HepG2 (cell line): ENCODE results near the gene SEPHS2. TPM values are rescaled to one million over a fixed set of nuclear protein-coding genes. Genes with fewer than 3 reads are reported as not detected.

Source experiments
- BHLHE40 ChIP-seq: IDR thresholded peaks from 2 replicates; pipeline ENCODE4 v1.6.1; 2011; ENCODE audit warnings: low read length, improper control_type of control experiment
- HNRNPUL1 ChIP-seq: fragments of 200-400 bp; formaldehyde crosslinking; IDR thresholded peaks from 2 replicates; pipeline ENCODE4 v1.6.1; 2017; ENCODE audit warnings: low read depth, mild to moderate bottlenecking, low read length, moderate library complexity
- JUNB ChIP-seq: sonication (generic); formaldehyde crosslinking; IDR thresholded peaks from 2 replicates; pipeline ENCODE4 v1.8.0; 2022; ENCODE audit warnings: missing genetic modification reagents, mild to moderate bottlenecking, borderline replicate concordance
- KDM1A ChIP-seq: IDR thresholded peaks from 2 replicates; pipeline ENCODE4 v1.6.1; 2016; ENCODE audit warnings: missing compliant biosample characterization
- KDM5B ChIP-seq: sonication (generic); formaldehyde crosslinking; IDR thresholded peaks from 2 replicates; pipeline ENCODE4 v1.4.0; 2020; ENCODE audit warnings: missing genetic modification reagents, mild to moderate bottlenecking, borderline replicate concordance
- PHF21A ChIP-seq: sonication (generic); formaldehyde crosslinking; IDR thresholded peaks from 2 replicates; pipeline ENCODE4 v1.5.0; 2020; ENCODE audit warnings: mild to moderate bottlenecking, missing genetic modification reagents
- RCOR2 ChIP-seq: IDR thresholded peaks from 2 replicates; pipeline ENCODE4 v1.6.1; 2016; ENCODE audit warnings: missing biosample characterization, missing genetic modification reagents
- SAFB2 ChIP-seq: sonication (generic); formaldehyde crosslinking; IDR thresholded peaks from 2 replicates; pipeline ENCODE4 v1.5.1; 2020; ENCODE audit warnings: missing genetic modification reagents, low read depth, mild to moderate bottlenecking, borderline replicate concordance
- SPEN ChIP-seq: sonication (generic); formaldehyde crosslinking; IDR thresholded peaks from 2 replicates; pipeline ENCODE4 v1.5.1; 2020; ENCODE audit warnings: low read depth, mild to moderate bottlenecking, missing genetic modification reagents
- TCF12 ChIP-seq, 2 experiments: fragments of 450-650 bp in 1 of 2; sonication (generic) in 1 of 2; formaldehyde crosslinking in 1 of 2; IDR thresholded peaks; 2 replicates each; pipeline versions ENCODE4 v1.6.1 to v1.8.0; 2017 to 2022; ENCODE audit warnings: antibody characterized with exemption in 1 of 2, mild to moderate bottlenecking in 1 of 2, missing genetic modification reagents in 1 of 2, moderate library complexity in 1 of 2
- ZBTB7A ChIP-seq: sonication (generic); formaldehyde crosslinking; IDR thresholded peaks from 2 replicates; pipeline ENCODE4 v1.8.0; 2022; ENCODE audit warnings: mild to moderate bottlenecking, missing genetic modification reagents
- ZNF224 ChIP-seq: sonication (generic); formaldehyde crosslinking; IDR thresholded peaks from 2 replicates; pipeline ENCODE4 v1.5.0; 2020; ENCODE audit warnings: mild to moderate bottlenecking, missing genetic modification reagents
- ZNF274 ChIP-seq: sonication (generic); formaldehyde crosslinking; IDR thresholded peaks from 2 replicates; pipeline ENCODE4 v1.5.1; 2020; ENCODE audit warnings: mild to moderate bottlenecking, missing genetic modification reagents
- ZNF44 ChIP-seq: sonication (generic); formaldehyde crosslinking; IDR thresholded peaks from 2 replicates; pipeline ENCODE4 v1.5.1; 2020; ENCODE audit warnings: mild to moderate bottlenecking, missing genetic modification reagents
- ZNF546 ChIP-seq: sonication (generic); formaldehyde crosslinking; conservative IDR thresholded peaks from 2 replicates; pipeline ENCODE4 v1.8.1; 2023; ENCODE audit warnings: mild to moderate bottlenecking, missing genetic modification reagents
- ZNF777 ChIP-seq: sonication (generic); formaldehyde crosslinking; IDR thresholded peaks from 2 replicates; pipeline ENCODE4 v1.4.0; 2020; ENCODE audit warnings: missing genetic modification reagents
- ZNF891 ChIP-seq: sonication (generic); formaldehyde crosslinking; IDR thresholded peaks from 2 replicates; pipeline ENCODE4 v1.5.0; 2020; ENCODE audit warnings: mild to moderate bottlenecking, missing genetic modification reagents
- ZSCAN31 ChIP-seq: sonication (generic); formaldehyde crosslinking; IDR thresholded peaks from 2 replicates; pipeline ENCODE4 v1.5.0; 2020; ENCODE audit warnings: low read depth, mild to moderate bottlenecking, missing genetic modification reagents
- ZSCAN9 ChIP-seq: IDR thresholded peaks from 2 replicates; pipeline ENCODE4 v1.6.1; 2016; ENCODE audit warnings: borderline replicate concordance
- polyA plus RNA-seq, 8 experiments: library from polyadenylated mRNA; depleted of rRNA in 3 of 8; stranded (reverse) in 7 of 8; unstranded in 1 of 8; fragments of >200 nt; fragmentation: Illumina TruSeq in 4 of 8; extraction: Trizol in 4 of 8; gene quantifications; 2 replicates each; pipeline versions ENCODE4 v1.2.1 to v1.2.3, GENCODE V29; 2011 to 2016; ENCODE audit warnings: low read depth in 4 of 8, missing spikeins in 1 of 8, mixed read lengths in 1 of 8; ENCODE audit not compliant: insufficient read depth in 1 of 8
- total RNA-seq, 5 experiments: library from RNA; depleted of rRNA; stranded (reverse); fragments of >200 nt; fragmentation: Illumina TruSeq; extraction: Trizol; gene quantifications; 2 replicates each; pipeline ENCODE4 v1.2.3, GENCODE V29; 2016; ENCODE audit warnings: low read depth in 1 of 5
- TF ChIP-seq, protein P1 (sequence below): sonication (generic); formaldehyde crosslinking; IDR thresholded peaks from 2 replicates; pipeline ENCODE4 v1.5.0; 2020; ENCODE audit warnings: missing genetic modification reagents, mild to moderate bottlenecking, borderline replicate concordance
- TF ChIP-seq, protein P2 (sequence below): sonication (generic); formaldehyde crosslinking; IDR thresholded peaks from 2 replicates; pipeline ENCODE4 v1.8.1; 2023; ENCODE audit warnings: mild to moderate bottlenecking, inconsistent platforms, moderate library complexity, missing genetic modification reagents, borderline replicate concordance
- TF ChIP-seq, protein P3 (sequence below): sonication (generic); formaldehyde crosslinking; conservative IDR thresholded peaks from 2 replicates; pipeline ENCODE4 v1.8.1; 2023; ENCODE audit warnings: missing genetic modification reagents
- TF ChIP-seq, protein P4 (sequence below): sonication (generic); formaldehyde crosslinking; IDR thresholded peaks from 2 replicates; pipeline ENCODE4 v1.8.1; 2023; ENCODE audit warnings: mild to moderate bottlenecking, missing genetic modification reagents, borderline replicate concordance
- TF ChIP-seq, protein P5 (sequence below): sonication (generic); formaldehyde crosslinking; IDR thresholded peaks from 2 replicates; pipeline ENCODE4 v1.4.0; 2020; ENCODE audit warnings: mild to moderate bottlenecking, missing genetic modification reagents, borderline replicate concordance

SEPHS2 gene
- total and polyA plus RNA-seq, 2 of the 13 experiments (the other 11 are each of a cell fraction or from before 2014, with no cell fraction given) = 20.7 to 127 TPM

DNA sequence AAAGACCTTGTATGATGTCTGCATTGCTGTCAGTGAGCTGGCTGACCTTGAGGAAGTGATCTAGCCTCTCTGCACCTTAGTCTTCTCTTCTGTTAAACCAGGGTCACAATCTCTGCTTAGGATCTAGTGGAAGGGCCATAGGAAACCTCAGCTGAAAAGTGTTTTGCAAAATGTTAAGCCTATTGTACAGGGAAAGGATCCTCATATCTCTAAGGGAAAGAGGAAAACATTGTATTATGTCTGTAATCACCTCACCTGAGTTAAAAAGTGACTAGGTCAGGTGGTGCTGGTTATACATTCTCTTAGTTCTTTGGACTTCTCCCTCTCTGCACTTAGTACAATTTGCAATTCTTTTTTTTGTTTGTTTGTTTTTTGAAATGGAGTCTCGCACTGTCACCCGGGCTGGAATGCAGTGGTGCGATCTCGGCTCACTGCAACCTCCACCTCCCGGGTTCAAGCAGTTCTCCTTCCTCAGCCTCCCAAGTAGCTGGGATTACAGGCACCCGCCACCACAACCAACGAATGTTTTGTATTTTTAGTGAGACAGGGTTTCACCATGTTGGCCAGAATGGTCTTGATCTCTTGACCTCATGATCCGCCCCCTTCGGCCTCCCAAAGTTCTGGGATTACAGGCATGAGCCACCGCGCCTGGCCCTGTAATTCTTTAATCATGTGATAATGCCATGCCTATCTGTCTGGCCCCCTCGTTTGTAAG is 2.0 kb upstream of the SEPHS2 start (continued):
- TF ChIP-seq, protein P1, sequence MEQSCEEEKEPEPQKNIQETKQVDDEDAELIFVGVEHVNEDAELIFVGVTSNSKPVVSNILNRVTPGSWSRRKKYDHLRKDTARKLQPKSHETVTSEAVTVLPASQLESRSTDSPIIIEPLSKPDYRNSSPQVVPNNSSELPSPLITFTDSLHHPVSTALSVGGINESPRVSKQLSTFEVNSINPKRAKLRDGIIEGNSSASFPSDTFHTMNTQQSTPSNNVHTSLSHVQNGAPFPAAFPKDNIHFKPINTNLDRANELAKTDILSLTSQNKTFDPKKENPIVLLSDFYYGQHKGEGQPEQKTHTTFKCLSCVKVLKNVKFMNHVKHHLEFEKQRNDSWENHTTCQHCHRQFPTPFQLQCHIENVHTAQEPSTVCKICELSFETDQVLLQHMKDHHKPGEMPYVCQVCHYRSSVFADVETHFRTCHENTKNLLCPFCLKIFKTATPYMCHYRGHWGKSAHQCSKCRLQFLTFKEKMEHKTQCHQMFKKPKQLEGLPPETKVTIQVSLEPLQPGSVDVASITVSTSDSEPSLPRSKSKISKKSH (CRISPR knock-in tag) = no peak
- TF ChIP-seq ZNF274 (CRISPR knock-in tag) = no peak
- 0 out of 2 replicates have a peak, but pooled peaks have one; percentile 43 for TF ChIP-seq ZNF224 (CRISPR knock-in tag)
- peak; percentile 82; the same call in 1 of the 2 replicates for TF ChIP-seq ZSCAN9 (CRISPR knock-in tag)
- TF ChIP-seq, protein P2, sequence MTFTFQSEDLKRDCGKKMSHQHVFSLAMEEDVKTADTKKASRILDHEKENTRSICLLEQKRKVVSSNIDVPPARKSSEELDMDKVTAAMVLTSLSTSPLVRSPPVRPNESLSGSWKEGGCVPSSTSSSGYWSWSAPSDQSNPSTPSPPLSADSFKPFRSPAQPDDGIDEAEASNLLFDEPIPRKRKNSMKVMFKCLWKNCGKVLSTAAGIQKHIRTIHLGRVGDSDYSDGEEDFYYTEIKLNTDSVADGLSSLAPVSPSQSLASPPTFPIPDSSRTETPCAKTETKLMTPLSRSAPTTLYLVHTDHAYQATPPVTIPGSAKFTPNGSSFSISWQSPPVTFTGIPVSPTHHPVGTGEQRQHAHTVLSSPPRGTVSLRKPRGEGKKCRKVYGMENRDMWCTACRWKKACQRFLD (CRISPR knock-in tag) = no peak
- TF ChIP-seq KDM1A (CRISPR knock-in tag) = peak; percentile 97
- TF ChIP-seq RCOR2 (CRISPR knock-in tag) = peak; percentile 100
- TF ChIP-seq, protein P3, sequence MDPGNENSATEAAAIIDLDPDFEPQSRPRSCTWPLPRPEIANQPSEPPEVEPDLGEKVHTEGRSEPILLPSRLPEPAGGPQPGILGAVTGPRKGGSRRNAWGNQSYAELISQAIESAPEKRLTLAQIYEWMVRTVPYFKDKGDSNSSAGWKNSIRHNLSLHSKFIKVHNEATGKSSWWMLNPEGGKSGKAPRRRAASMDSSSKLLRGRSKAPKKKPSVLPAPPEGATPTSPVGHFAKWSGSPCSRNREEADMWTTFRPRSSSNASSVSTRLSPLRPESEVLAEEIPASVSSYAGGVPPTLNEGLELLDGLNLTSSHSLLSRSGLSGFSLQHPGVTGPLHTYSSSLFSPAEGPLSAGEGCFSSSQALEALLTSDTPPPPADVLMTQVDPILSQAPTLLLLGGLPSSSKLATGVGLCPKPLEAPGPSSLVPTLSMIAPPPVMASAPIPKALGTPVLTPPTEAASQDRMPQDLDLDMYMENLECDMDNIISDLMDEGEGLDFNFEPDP (CRISPR knock-in tag) = no peak
- TF ChIP-seq ZBTB7A = peak; percentile 34; the same call in 1 of the 2 replicates
- TF ChIP-seq ZNF777 (CRISPR knock-in tag) = no peak
- no peak for TF ChIP-seq TCF12 (IDR thresholded peaks at IDR 0.05)
- peak; percentile 39; the same call in 1 of the 2 replicates for TF ChIP-seq TCF12 (CRISPR knock-in tag; IDR thresholded peaks at IDR 0.05)
- TF ChIP-seq ZSCAN31 = peak; percentile 33; the same call in 1 of the 2 replicates
- no peak for TF ChIP-seq BHLHE40
- no peak for TF ChIP-seq JUNB (CRISPR knock-in tag)
- TF ChIP-seq SAFB2 = no peak
- TF ChIP-seq KDM5B = 0 out of 2 replicates have a peak, but pooled peaks have one; percentile 67
- TF ChIP-seq HNRNPUL1 = peak; percentile 93
- TF ChIP-seq, protein P4, sequence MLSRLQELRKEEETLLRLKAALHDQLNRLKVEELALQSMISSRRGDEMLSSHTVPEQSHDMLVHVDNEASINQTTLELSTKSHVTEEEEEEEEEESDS (CRISPR knock-in tag) = no peak
- TF ChIP-seq PHF21A = peak; percentile 92
- TF ChIP-seq, protein P5, sequence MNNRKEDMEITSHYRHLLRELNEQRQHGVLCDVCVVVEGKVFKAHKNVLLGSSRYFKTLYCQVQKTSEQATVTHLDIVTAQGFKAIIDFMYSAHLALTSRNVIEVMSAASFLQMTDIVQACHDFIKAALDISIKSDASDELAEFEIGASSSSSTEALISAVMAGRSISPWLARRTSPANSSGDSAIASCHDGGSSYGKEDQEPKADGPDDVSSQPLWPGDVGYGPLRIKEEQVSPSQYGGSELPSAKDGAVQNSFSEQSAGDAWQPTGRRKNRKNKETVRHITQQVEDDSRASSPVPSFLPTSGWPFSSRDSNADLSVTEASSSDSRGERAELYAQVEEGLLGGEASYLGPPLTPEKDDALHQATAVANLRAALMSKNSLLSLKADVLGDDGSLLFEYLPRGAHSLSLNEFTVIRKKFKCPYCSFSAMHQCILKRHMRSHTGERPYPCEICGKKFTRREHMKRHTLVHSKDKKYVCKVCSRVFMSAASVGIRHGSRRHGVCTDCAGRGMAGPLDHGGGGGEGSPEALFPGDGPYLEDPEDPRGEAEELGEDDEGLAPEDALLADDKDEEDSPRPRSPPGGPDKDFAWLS (CRISPR knock-in tag) = no peak
- peak; percentile 75; the same call in 1 of the 2 replicates for TF ChIP-seq ZNF546 (CRISPR knock-in tag)
- TF ChIP-seq ZNF44 (CRISPR knock-in tag) = no peak
- peak; percentile 39; the same call in 1 of the 2 replicates for TF ChIP-seq ZNF891 (CRISPR knock-in tag)
- peak; percentile 54; the same call in 1 of the 2 replicates for TF ChIP-seq SPEN (CRISPR knock-in tag)
